ENCODE measurements around the gene PRRT3. TPM values are rescaled to one million over a fixed set of nuclear protein-coding genes. Genes with fewer than 3 reads are reported as not detected.
A peak's percentile ranks its signal among the peaks of the same experiment; 100 is the strongest.

The PRRT3 gene
- polyA plus RNA-seq, 1 experiment: 3.4 TPM

DNA sequence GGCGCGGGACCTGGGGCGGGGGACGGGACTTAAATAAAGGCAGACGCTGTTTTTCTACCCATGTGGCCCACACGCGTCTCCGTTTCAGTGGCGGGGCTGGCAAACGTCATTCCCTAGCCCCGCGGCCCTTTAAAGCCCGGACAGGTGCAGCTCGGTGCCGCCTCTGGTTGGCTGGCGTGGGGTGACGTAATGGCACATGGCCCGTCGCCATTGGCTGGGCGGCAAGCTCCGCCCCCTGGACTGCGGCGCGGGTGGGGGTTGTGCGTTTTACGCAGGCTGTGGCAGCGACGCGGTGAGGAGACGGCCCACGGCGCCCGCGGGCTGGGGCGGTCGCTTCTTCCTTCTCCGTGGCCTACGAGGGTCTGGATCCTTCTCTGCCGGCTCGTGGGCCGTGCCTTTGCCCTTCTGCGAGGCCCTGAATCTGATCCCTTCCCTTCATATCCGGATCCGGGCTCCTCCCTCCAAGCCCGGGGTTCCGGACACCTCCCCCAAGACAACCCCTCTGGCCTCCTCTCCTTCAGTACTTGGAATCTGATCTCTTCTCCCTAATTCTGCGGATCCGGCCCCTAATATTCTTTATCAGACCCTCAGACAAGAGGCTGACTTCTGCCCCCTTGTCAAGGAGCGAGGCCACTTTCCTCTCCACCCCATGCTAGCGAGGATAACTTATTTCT is 18.5 kb downstream of the PRRT3 start, which contains the start of gene CRELD1:
Gene CRELD1 (plus strand): TSS at position 274 of the 674 bp plus-strand sequence. CDS start 605 bp downstream, outside the sequence.
- Histone ChIP-seq H3K9me3 (ENCODE audit: control insufficient read depth, insufficient read depth, low read length) (no peaks in the 10 kb centered on the region; the same call in 1 of the 2 replicates), H3K27me3 (ENCODE audit: control insufficient read depth, insufficient read depth, low read length) (no peaks in the 10 kb centered on the region), H3K27ac (ENCODE audit: low read depth, low read length) (peak within 1 kb of the TSS; percentile 93), H3K4me3 (ENCODE audit: low read depth, low read length) (peak within 1 kb of the TSS; percentile 77)
- CTCF ChIA-PET: interaction anchor here (0.8 to 5.4 kb wide), 9 partner anchors 13 to 315 kb away, joined by 3 to 43 read pairs (median 4); partner anchors contain the start of genes PRRT3 and TATDN2
- POLR2A ChIA-PET: interaction anchor here (0.6 to 2.2 kb wide), 9 partner anchors 9 to 141 kb away, joined by 3 to 22 read pairs (median 5); partner anchors contain the start of genes ARPC4, JAGN1 and TTLL3
- TF ChIP-seq CTCF (IDR thresholded peaks at IDR 0.05; ENCODE audit: low read depth, low read length): no peak
- peak; percentile 80 for DNase-seq (ENCODE audit: low read depth, low spot score)

- CTCF ChIA-PET: interaction anchor here (0.6 to 5.4 kb wide), 36 partner anchors 11 to 1489 kb away, joined by 3 to 43 read pairs (median 5); partner anchors contain the start of genes IL17RC, PRRT3, RPUSD3 and TATDN2
- POLR2A ChIA-PET: interaction anchor here (0.6 to 2.2 kb wide), 13 partner anchors 9 to 140 kb away, joined by 3 to 22 read pairs (median 5); partner anchors contain the start of genes ARPC4, IL17RE, JAGN1 and TTLL3
- peak; percentile 75 for TF ChIP-seq CTCF (IDR thresholded peaks at IDR 0.05; ENCODE audit: low read depth, low read length)
Observed at GRCh38 chr3:9932843-9933560, 19.2 kb downstream of the PRRT3 start.

GRCh38 chr3:9932535-9932842 is 19.7 kb downstream of the PRRT3 start:
- ChIA-PET POLR2A (interaction anchor here (0.6 to 2.2 kb wide), 8 partner anchors 11 to 140 kb away, joined by 3 to 22 read pairs (median 6); partner anchors contain the start of genes ARPC4, IL17RE and JAGN1), CTCF (interaction anchor here (0.6 to 5.4 kb wide), 35 partner anchors 11 to 1490 kb away, joined by 3 to 43 read pairs (median 5); partner anchors contain the start of genes IL17RC, PRRT3, RPUSD3 and TATDN2)
- TF ChIP-seq CTCF (IDR thresholded peaks at IDR 0.05; ENCODE audit: low read depth, low read length): no peak
- H3K4me3 ChIP-seq (ENCODE audit: low read depth, low read length): peak overlapping the region; percentile 77
- H3K27me3 ChIP-seq (ENCODE audit: control insufficient read depth, insufficient read depth, low read length): no peaks in the 10 kb centered on the region
- no peaks in the 10 kb centered on the region; the same call in 1 of the 2 replicates for H3K9me3 ChIP-seq (ENCODE audit: control insufficient read depth, insufficient read depth, low read length)
- no peak for DNase-seq (ENCODE audit: low read depth, low spot score)
- H3K27ac ChIP-seq (ENCODE audit: low read depth, low read length): peak overlapping the region; percentile 93

More at GRCh38 chr3:9932843-9933560, 19.2 kb downstream of the PRRT3 start:
- Histone ChIP-seq H3K9me3 (ENCODE audit: control insufficient read depth, insufficient read depth, low read length) (no peaks in the 10 kb centered on the region; the same call in 1 of the 2 replicates), H3K4me3 (ENCODE audit: low read depth, low read length) (peak overlapping the region; percentile 77), H3K27ac (ENCODE audit: low read depth, low read length) (peak overlapping the region; percentile 93), H3K27me3 (ENCODE audit: control insufficient read depth, insufficient read depth, low read length) (no peaks in the 10 kb centered on the region)
- DNase-seq (ENCODE audit: low read depth, low spot score): no peak

DNA sequence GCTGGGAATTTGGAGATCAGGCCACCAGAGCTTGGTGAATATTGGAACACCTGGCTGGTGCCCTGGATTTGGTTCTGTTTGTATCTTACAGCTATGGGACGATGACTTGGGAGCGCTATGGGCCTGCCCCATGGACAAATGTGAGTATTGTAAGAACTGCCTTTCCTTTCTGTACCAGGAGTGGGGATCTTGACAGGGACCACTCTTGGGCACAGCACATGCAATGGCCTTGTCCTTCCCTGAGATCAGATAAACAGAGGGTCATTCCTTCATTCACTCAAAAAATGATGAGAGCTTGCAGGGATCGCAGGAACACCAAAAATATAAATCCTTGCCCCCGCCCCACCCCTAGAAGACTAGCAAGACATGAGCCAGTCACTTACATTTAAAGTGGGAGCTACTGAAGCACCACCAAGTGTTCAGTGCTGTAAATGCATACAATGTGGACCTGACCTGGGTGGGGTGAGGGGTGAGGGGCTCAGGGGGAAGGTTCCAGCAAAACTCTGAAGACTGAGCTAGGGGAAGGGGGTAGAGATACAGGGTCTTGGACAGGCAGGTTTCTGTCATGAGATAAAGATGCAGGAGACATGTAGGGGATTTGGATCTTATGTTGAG is 21.3 kb downstream of the PRRT3 start:
- Histone ChIP-seq H3K27me3 (ENCODE audit: control insufficient read depth, insufficient read depth, low read length) (no peaks in the 10 kb centered on the region), H3K9me3 (ENCODE audit: control insufficient read depth, insufficient read depth, low read length) (no peaks in the 10 kb centered on the region; the same call in 1 of the 2 replicates), H3K27ac (ENCODE audit: low read depth, low read length) (no peak overlapping the region), H3K4me3 (ENCODE audit: low read depth, low read length) (no peak overlapping the region)
- DNase-seq (ENCODE audit: low read depth, low spot score): no peak
- TF ChIP-seq CTCF (IDR thresholded peaks at IDR 0.05; ENCODE audit: low read depth, low read length): 0 out of 2 replicates have a peak, but pooled peaks have one; percentile 5
- ChIA-PET POLR2A (interaction anchor here (0.6 kb wide), 1 partner anchor 28 kb away, joined by 3 read pairs; no protein-coding TSS in a partner anchor), CTCF (interaction anchor here (0.5 to 5.4 kb wide), 13 partner anchors 15 to 577 kb away, joined by 3 to 43 read pairs (median 4); partner anchors contain the start of gene IL17RC)
